ENCODE data around the gene KCNG1.

KCNG1 gene

GRCh38 chr20:50958615-50959542, 64.0 kb downstream of the KCNG1 start, which contains the start of gene MOCS3:
TSS of gene MOCS3 (plus strand) at chr20:50958818. CDS start at chr20:50958843, 25 bp downstream.
- peaks cover 75% of the 10 kb centered on the region for H3K4me1 Mint-ChIP-seq

GRCh38 chr20:50957798-50958614, 64.9 kb downstream of the KCNG1 start, which contains the start of gene DPM1:
TSS of gene DPM1 (minus strand) at chr20:50958532. CDS start at chr20:50958523, 9 bp downstream.
- Mint-ChIP-seq H3K27ac (peak within 1 kb of the TSS; percentile 100), H3K36me3 (peaks cover 12% of the 10 kb centered on the region), H3K9me3 (no peaks in the 10 kb centered on the region), H3K4me3 (peak within 1 kb of the TSS; percentile 92), H3K27me3 (no peaks in the 10 kb centered on the region), H3K4me1 (peaks cover 78% of the 10 kb centered on the region)

More at GRCh38 chr20:50958615-50959542, 64.0 kb downstream of the KCNG1 start, which contains the start of gene MOCS3:
- Mint-ChIP-seq H3K27me3 (no peaks in the 10 kb centered on the region), H3K36me3 (peaks cover 12% of the 10 kb centered on the region), H3K4me3 (peak within 1 kb of the TSS; percentile 92), H3K27ac (peak within 1 kb of the TSS; percentile 100), H3K9me3 (no peaks in the 10 kb centered on the region)

GRCh38 chr20:50957276-50957675, 65.6 kb downstream of the KCNG1 start:
- Mint-ChIP-seq H3K9me3 (no peaks in the 10 kb centered on the region), H3K4me1 (peaks cover 79% of the 10 kb centered on the region), H3K36me3 (peaks cover 9% of the 10 kb centered on the region), H3K27ac (peak overlapping the region; percentile 100), H3K27me3 (no peaks in the 10 kb centered on the region), H3K4me3 (peak overlapping the region; percentile 92)

- Mint-ChIP-seq H3K36me3 (peaks cover 11% of the 10 kb centered on the region), H3K4me3 (no peak overlapping the region), H3K27ac (no peak overlapping the region), H3K9me3 (no peaks in the 10 kb centered on the region), H3K27me3 (no peaks in the 10 kb centered on the region), H3K4me1 (peaks cover 63% of the 10 kb centered on the region)
These were observed 69.1 kb downstream of the KCNG1 start for GRCh38 chr20:50953821-50954220.
